Stimulated activated CD4-positive, alpha-beta T cell treated with anti-CD3 and anti-CD28 coated beads, Interleukin-2, amount 100 ng/mL, for 24 hours (primary cell): ENCODE data around the gene STOM.

Experiments used
- DNase-seq, 2 donors: peaks; one replicate each; pipeline ENCODE4 v3.0.0-alpha.2; 2020

The STOM gene

GRCh38 chr9:121371495-121372061, 1.5 kb upstream of the STOM start:
- no peak for DNase-seq

- no peak for DNase-seq
Measured at GRCh38 chr9:121368745-121369144, 1.3 kb downstream of the STOM start.

- DNase-seq, result no peak
Measured at GRCh38 chr9:121368138-121368522, 1.9 kb downstream of the STOM start.

- DNase-seq, result no peak
Measured at GRCh38 chr9:121367306-121368137, 2.5 kb downstream of the STOM start.

- DNase-seq, result no peak
Measured at GRCh38 chr9:121366611-121367192, 3.3 kb downstream of the STOM start.

- no peak for DNase-seq
Measured at GRCh38 chr9:121365564-121365963, 4.5 kb downstream of the STOM start.

GRCh38 chr9:121364886-121365285, 5.2 kb downstream of the STOM start:
- DNase-seq, result no peak

GRCh38 chr9:121364077-121364476, 6.0 kb downstream of the STOM start:
- DNase-seq, result no peak

GRCh38 chr9:121363622-121363961, 6.5 kb downstream of the STOM start:
- no peak for DNase-seq

GRCh38 chr9:121362813-121363621, 7.0 kb downstream of the STOM start:
- DNase-seq, result no peak

GRCh38 chr9:121360601-121361374, 9.3 kb downstream of the STOM start:
- no peak for DNase-seq

GRCh38 chr9:121359351-121360294, 10.4 kb downstream of the STOM start:
- DNase-seq, result no peak

- no peak for DNase-seq
Measured at GRCh38 chr9:121358751-121359150, 11.3 kb downstream of the STOM start.

GRCh38 chr9:121357011-121357410, 13.0 kb downstream of the STOM start:
- no peak for DNase-seq

GRCh38 chr9:121354762-121355161, 15.3 kb downstream of the STOM start:
- DNase-seq, result no peak

GRCh38 chr9:121354141-121354540, 15.9 kb downstream of the STOM start:
- no peak for DNase-seq

GRCh38 chr9:121353241-121354061, 16.6 kb downstream of the STOM start:
- peak in 1 of 2 donors; percentile 31 for DNase-seq

GRCh38 chr9:121350993-121351561, 19.0 kb downstream of the STOM start:
- DNase-seq, result no peak

- no peak for DNase-seq
Measured at GRCh38 chr9:121350036-121350435, 20.0 kb downstream of the STOM start.

- no peak for DNase-seq
Measured at GRCh38 chr9:121349009-121349408, 21.0 kb downstream of the STOM start.
